Measurements from ENCODE around the gene MACO1.

The MACO1 gene

GRCh38 chr1:25544819-25545218 is 114.1 kb downstream of the MACO1 start:
- ATAC-seq (replicated peaks) = no peak
- peak overlapping the region; percentile 90 to 91 for H3K27ac Mint-ChIP-seq
- H3K4me1 Mint-ChIP-seq (ENCODE audit: low read depth in 2 of 2) = peaks cover 39 to 44% of the 10 kb centered on the region in 2 donors
- no peak for DNase-seq
- no peaks in the 10 kb centered on the region for H3K27me3 Mint-ChIP-seq
- H3K9me3 Mint-ChIP-seq = no peaks in the 10 kb centered on the region
- H3K36me3 Mint-ChIP-seq (ENCODE audit: insufficient read depth) = peaks cover 6% of the 10 kb centered on the region
- peak overlapping the region; percentile 87 to 88 for H3K4me3 Mint-ChIP-seq

GRCh38 chr1:25545767-25546166 is 115.1 kb downstream of the MACO1 start:
- ATAC-seq (replicated peaks) = no peak
- Mint-ChIP-seq H3K27ac (peak overlapping the region; percentile 90 to 91), H3K36me3 (ENCODE audit: insufficient read depth) (peaks cover 6% of the 10 kb centered on the region), H3K27me3 (no peaks in the 10 kb centered on the region), H3K4me1 (ENCODE audit: low read depth in 2 of 2) (peaks cover 49 to 53% of the 10 kb centered on the region in 2 donors), H3K9me3 (no peaks in the 10 kb centered on the region), H3K4me3 (peak overlapping the region; percentile 87 to 88)
- no peak for DNase-seq

GRCh38 chr1:25546193-25546592 is 115.5 kb downstream of the MACO1 start:
- no peaks in the 10 kb centered on the region for H3K27me3 Mint-ChIP-seq
- peaks cover 6% of the 10 kb centered on the region for H3K36me3 Mint-ChIP-seq (ENCODE audit: insufficient read depth)
- no peak for ATAC-seq (replicated peaks)
- H3K27ac Mint-ChIP-seq = peak overlapping the region; percentile 71 to 93
- no peak for DNase-seq
- peaks cover 53 to 57% of the 10 kb centered on the region in 2 donors for H3K4me1 Mint-ChIP-seq (ENCODE audit: low read depth in 2 of 2)
- no peaks in the 10 kb centered on the region for H3K9me3 Mint-ChIP-seq
- H3K4me3 Mint-ChIP-seq = peak overlapping the region; percentile 50 to 51

- no peak for ATAC-seq (replicated peaks)
- no peaks in the 10 kb centered on the region for H3K9me3 Mint-ChIP-seq
- peaks cover 76 to 77% of the 10 kb centered on the region in 2 donors for H3K4me1 Mint-ChIP-seq (ENCODE audit: low read depth in 2 of 2)
- H3K36me3 Mint-ChIP-seq (ENCODE audit: insufficient read depth) = peaks cover 14% of the 10 kb centered on the region
- peak overlapping the region; percentile 76 to 92 for H3K27ac Mint-ChIP-seq
- H3K27me3 Mint-ChIP-seq = no peaks in the 10 kb centered on the region
- peak overlapping the region; percentile 60 to 80 for H3K4me3 Mint-ChIP-seq
- DNase-seq = no peak
Observed at GRCh38 chr1:25548601-25549000, 117.9 kb downstream of the MACO1 start.

- no peaks in the 10 kb centered on the region for H3K9me3 Mint-ChIP-seq
- ATAC-seq (replicated peaks) (peak; percentile 97), DNase-seq (peak; percentile 55 to 57 (median 56))
- H3K36me3 Mint-ChIP-seq (ENCODE audit: insufficient read depth) = peaks cover 15% of the 10 kb centered on the region
- no peaks in the 10 kb centered on the region for H3K27me3 Mint-ChIP-seq
- peak overlapping the region; percentile 76 to 92 for H3K27ac Mint-ChIP-seq
- H3K4me3 Mint-ChIP-seq = peak overlapping the region; percentile 60 to 80
- H3K4me1 Mint-ChIP-seq (ENCODE audit: low read depth in 2 of 2) = peaks cover 82 to 83% of the 10 kb centered on the region in 2 donors
Observed at GRCh38 chr1:25549273-25550154, 118.8 kb downstream of the MACO1 start.

All from effector memory CD8-positive, alpha-beta T cell (primary cell).